WI38 (cell line): ENCODE data around the gene KCNH2.

ENCODE experiments used
- H3K4me3 ChIP-seq: 2 replicates; pipeline ENCODE4 v1.5.1; 2011; ENCODE audit warnings: low read depth, mild to moderate bottlenecking, control low read depth, low read length
- CTCF ChIP-seq: IDR thresholded peaks from 2 replicates; pipeline ENCODE4 v1.5.1; 2012; ENCODE audit warnings: low read depth, mild to moderate bottlenecking, control low read depth, low read length

Gene KCNH2

DNA sequence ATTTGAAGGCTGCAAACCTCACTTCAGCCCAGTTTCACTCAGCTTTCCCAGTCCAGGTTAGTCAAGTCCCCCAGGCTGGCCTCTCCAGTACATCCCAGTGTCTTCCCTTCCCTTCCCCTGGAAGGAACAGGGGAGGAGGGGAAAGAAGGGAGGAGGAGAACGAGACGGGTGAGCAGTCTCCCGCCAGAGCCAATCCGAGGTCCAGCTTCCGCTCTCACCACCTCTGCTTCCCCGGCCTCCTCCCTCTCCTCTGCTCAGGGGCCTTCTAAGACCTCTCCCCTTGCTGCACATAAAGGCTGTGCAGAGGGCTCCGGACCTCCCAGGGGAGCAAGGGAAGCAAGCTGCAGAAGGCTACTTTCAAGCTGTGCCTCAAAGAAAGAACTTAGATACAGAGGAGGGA lies 42.1 kb upstream of the KCNH2 start:
- TF ChIP-seq CTCF = no peak
- H3K4me3 ChIP-seq = no peak overlapping the region

DNA sequence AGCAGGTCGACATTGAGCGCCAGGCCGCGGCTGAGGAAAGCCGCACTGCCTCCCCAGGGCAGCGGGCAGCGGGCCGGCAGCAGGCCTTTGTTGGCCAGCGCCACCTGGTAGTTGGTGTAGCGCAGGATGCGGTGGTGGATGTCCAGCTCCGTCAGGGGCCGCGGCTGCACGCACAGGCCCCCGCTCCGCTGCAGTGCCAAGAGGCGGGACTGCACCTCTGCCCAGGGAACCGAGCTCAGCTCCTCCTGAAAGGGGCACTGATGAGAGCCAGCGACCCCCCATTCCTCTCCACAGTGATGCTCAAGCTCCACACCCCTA lies 41.0 kb upstream of the KCNH2 start:
- H3K4me3 ChIP-seq = no peak overlapping the region
- no peak for TF ChIP-seq CTCF

- no peak for TF ChIP-seq CTCF
These were observed 40.5 kb upstream of the KCNH2 start for GRCh38 chr7:151018421-151019129.

DNA sequence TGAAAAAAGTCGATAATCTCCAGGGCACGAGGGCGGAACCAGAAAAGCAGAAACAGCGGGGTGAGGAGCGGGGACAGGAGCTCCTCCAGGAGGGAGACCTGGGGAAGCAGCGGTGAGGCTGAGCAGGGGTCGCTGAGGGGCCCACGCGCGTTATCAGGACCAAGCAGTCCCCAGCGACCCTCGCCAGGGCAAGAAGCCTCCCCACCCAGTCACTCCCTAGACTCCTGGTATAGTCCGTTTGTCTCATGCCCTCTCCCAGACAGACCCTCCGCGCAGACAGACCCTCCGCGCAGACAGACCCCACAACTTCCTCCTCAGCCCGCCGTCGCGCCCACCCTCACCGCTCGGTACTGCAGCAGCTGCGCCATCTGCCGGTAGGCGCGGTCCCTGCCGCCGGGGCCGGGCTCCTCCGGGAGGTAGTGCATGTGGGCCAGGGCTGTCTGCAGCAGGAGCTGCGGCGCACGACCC lies 39.9 kb upstream of the KCNH2 start:
- TF ChIP-seq CTCF = peak; percentile 92
- H3K4me3 ChIP-seq = no peak overlapping the region

More at GRCh38 chr7:151018421-151019129, 40.5 kb upstream of the KCNH2 start:
- no peak overlapping the region for H3K4me3 ChIP-seq

- no peak for TF ChIP-seq CTCF
- H3K4me3 ChIP-seq = no peak overlapping the region
These were observed 39.3 kb upstream of the KCNH2 start for GRCh38 chr7:151017370-151017952.

GRCh38 chr7:151016942-151017341 lies 38.8 kb upstream of the KCNH2 start:
- TF ChIP-seq CTCF = no peak
- no peak overlapping the region for H3K4me3 ChIP-seq

- no peak for TF ChIP-seq CTCF
- H3K4me3 ChIP-seq = no peak overlapping the region
These were observed 38.4 kb upstream of the KCNH2 start for GRCh38 chr7:151016505-151016904.
